Endometrium (tissue), 2 donors: Measurements from ENCODE around the gene TBX5.
"Not testable (repeated sequence)": the region's sequence is repeated elsewhere in the genome, so short reads cannot be mapped to it uniquely, and the experiment has no call there.

Source experiments
- FAIRE-seq: peaks from 2 replicates; lab custom pipeline; 2012; peaks lifted over from hg19 to GRCh38; lab: Jason Lieb, UNC
- donor health status: control.
- donor health status: control.

TBX5 gene

DNA sequence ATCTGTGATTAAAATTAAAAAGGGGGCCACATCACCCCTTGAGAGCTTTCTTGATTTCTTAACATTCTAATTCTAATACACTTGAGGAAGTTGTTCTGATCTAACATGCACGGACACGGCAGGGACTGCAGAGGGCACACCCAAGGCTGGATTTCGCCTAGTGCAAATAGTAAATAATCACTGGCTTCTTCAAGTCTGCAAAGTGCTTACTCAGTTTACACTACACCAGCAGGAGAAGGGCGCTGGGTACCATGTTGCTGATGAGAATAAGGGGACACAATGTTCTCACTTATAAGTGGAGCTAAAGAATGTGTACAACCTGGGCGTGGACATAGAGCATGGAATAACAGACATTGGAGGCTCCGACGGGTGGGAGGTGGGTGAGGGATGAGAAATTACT, 34.2 kb downstream of the TBX5 start:
- FAIRE-seq: no peak

DNA sequence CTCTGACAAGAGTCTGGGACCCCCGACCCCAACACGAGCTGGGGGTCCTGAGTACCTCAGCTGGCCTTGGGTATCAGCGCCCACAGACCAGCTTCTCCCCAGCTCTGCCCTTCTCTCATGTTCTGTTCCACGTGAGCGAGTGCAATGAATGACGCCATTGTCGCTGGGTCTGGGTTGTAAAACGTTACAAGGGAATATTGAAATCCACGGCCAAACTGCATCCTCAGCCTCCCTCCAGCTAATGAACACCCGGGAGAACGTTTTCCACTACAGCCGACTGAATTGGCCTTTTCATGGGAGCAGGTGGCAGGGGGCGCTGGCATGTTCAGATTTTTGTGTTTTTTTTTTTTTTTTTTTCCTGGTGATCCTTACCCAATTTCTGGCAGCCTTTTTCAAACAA, 34.7 kb downstream of the TBX5 start:
- FAIRE-seq: no peak

DNA sequence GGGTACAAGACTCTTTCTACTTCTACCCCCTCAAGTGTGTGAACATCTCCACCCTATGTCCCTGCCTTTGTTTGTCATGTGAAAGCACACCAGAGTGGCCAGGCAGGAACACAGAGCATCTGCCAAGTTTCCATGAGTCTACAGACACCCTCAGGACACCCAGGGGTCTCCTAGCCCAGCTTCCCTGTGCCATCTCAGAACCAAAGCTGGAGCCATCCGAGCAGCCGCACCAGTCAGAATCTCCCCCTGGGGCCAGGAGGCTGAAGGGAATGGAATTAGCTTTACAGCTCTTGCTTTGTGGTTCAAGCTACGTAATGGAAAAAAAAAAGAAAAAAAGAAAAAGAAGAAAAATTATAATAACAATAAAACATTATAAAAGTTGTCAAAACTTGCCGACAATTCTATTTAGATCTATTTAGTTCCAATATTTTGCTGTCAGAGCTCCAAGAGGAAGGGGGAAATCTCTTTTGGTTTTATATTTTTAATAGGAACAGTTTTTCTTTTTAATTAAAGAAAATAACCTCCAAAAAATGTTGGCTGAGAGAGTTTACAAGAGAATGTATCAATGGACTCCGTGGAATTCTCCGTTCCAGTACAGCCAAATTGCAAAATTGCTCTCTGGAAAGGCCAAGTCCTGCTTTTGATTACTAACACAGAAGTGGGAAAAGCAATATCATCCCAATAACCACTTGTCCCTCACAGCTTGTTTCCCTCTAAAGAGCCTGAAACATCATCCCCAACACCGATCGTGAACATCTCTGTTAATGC, 37.1 kb downstream of the TBX5 start:
- FAIRE-seq: no peak

DNA sequence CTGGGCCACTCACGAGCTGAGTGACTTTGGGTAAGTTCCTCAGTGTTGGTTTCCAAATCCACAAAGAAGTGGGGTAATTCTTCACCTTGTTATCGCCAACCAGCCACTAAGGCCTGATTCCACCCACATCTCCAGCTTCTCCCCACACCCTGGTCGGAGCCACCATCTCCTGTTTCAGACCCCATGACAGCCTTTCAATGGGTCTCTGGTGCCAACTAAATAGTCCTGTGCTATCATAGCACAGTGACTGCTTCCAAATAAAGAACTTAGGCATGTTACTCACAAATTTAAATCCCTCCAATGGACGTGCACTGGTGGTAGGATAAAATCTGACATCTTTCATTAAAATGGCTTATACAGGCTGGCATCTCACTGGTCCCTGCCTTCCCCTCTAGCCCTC, 44.0 kb downstream of the TBX5 start:
- no peak for FAIRE-seq

DNA sequence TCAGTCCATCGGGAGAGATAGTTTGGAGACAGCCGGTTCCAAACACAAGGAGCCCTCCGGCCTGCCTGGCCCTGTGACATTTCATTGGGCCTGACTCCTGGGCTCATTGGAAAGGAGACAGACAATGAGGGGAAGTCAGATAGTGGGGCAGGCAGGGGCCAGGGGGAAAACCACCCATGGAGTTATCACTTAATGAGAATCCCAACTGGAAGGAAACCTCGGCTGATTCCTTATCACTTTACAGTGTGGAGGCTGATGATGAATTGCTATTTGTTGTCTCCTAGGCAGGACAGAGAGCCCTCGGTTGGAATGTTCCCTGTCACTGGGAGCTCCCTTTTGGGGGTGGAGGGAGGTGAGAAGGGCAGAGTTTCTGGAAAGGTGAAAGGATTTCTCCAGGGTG, 44.4 kb downstream of the TBX5 start:
- FAIRE-seq: no peak

DNA sequence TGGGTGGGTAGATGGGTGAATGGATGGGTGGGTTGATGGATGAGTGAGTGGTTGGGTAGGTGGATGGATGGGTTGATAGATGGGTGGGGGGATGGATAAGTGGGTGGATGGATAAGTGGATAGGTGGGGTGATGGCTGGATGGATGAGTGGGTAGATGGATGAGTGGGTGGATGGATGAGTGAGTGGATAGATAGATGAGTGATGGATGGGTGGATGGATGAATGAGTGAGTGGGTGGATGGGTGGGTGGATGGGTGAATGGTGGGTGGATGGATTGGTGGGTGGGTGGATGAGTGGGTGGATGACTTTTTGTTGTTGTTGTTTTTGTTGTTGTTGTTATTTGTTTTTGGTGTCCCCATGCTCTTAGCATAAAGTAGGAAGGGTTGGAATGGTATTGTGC, 45.5 kb downstream of the TBX5 start:
- no peak for FAIRE-seq

DNA sequence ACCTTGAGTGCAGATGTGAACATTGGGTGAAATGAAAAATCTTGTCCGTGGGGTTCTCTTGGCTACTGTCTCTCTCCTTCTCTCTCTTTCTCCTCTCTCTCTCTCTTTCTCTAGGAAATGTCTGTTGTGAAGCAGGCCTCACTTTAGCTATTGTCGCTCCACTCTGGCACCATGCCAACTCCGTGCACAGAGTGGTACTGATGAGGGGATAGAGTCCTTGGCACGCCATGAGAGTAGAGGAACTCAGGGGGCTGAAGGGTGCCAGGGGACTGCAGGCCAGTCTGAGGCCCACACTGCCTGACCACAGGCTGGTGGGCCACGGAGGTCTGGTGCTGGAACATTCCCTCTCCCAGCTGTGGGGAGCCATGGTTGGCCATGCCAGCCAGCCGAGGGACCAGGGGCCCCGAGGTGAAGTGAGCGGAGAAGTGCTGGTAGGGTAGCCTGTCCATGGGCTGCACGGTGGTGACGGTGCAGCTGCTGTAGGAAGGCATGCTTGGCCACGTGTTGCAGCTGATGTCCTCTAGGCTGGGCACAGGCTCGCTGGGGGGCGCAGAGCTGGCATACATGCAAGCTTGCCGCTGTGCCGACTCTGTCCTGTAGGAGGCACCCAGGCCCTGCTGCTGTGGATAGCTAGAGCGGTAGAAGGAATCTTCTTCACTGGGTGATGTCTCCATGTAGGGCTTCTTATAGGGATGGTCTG, 50.4 kb downstream of the TBX5 start:
- FAIRE-seq: no peak

DNA sequence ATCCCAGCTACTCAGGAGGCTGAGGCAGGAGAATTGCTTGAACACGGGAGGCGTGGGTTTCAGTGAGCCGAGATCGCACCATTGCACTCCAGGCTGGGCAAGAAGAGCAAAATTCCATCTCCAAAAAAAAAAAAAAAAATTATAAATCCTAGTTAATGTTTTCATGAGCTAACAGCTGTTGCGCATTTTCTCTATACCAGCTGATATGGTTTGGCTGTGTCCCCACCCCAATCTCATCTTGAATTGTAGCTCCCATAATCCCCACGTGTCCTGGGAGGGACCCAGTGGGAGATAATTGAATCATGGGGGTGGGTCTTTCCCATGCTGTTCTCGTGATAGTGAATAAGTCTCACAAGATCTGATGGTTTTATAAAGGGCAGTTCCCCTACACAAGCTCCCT, 56.7 kb downstream of the TBX5 start:
- not testable (repeated sequence) for FAIRE-seq

DNA sequence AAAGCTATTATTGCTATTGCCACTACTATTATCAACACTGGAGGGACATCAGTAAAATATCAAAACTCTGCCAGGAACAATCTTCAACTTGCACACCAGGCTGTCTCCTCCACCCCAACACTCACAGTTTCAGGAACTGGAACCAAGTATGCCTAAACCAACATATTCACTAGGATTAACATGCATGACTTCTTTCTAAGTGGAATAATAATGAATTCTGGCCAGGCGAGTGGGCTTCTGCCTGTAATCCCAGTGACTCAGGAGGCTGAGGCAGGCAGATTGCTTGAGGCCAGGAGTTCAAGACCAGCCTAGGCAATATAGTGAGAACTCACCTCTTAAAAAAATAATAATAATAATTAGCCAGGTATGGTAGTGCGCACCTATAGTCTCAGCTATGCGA, 58.1 kb downstream of the TBX5 start:
- no peak for FAIRE-seq

DNA sequence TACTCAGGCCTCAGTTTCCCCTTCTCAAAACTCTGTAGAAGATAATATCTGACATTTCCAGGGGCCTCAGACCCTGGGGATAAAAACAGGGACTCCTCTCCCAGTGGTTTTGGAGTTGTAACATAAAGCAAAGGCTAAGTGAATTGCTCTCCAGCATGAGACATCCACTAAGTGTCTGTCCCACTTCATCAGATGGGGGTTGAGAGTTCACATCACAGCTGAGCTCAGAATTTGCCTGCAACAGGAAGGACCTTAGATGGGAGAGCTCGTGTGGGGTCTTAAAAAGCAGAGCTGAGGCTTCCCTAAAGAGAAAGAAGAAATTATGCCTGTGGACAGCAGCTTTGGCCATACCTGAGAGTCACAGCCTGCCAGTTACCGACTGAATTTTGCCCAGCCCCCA, 61.1 kb downstream of the TBX5 start:
- no peak for FAIRE-seq

DNA sequence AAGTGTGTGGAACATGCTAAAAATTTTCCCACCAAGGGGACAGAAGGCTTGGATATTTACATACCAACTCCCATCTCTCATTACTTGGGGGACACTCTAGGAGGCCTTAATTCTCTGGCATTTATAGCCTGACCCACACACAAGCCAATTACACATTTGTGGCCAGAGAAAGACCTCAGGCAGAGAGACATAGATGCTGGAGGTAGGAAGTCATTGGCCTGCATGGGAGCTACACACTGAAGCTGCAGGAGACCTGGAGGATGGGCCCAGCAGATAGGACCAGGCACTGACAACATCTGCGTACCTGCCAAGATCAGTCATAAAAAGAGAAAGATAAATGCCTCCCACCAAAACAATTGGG, 61.7 kb downstream of the TBX5 start:
- FAIRE-seq: no peak

DNA sequence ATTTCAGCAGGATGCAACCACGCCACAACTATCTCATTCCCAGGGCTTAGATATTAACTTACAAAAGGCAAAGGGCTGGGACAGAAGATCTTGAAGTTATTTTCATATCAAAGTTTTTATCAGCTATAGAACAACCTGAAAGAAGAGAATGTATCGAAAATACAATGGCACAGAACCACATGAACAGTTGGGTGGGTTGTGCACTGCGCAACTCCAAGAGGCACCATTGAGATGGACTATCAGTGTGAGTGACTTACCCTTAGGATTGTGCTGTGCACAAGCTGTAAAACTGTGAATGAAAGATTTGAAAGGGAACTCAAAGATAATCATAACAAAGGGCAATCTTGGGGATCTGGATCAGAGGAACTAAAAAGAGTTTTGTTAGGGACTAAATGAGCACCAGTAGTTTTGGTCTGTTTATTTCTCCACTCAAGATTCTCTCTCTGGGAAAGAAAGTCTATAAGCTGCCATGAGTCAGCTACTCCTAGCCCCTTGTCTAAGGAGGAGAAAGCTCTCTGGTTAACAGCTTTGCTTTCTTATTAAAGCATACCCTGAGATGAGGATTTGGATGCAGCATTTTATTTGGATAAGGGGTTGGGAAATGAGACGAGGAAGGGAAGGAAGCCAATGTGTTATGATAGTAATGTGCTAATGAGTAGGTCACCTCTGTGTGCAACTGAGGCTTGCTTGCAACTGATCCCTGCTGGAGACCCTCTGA, 62.2 kb downstream of the TBX5 start:
- FAIRE-seq: no peak

DNA sequence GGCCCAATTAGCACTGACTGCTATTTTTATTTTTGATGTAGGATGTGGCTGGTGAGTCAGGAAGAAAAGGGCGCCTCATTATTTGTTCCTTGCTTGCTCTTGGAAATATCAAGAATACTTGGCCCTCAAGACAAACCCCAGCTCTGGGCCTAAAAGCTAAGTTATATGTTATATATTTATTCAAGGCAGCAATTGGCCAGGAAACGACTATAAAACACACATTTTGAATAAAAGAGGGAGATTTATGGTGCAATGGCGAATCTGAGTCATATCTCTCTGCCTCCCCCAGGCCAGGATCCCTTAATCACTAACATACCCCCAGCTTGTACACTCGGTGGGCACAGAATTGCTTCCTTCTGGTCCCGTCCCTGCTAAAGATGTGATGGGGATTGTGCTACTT, 63.3 kb downstream of the TBX5 start:
- FAIRE-seq: no peak

DNA sequence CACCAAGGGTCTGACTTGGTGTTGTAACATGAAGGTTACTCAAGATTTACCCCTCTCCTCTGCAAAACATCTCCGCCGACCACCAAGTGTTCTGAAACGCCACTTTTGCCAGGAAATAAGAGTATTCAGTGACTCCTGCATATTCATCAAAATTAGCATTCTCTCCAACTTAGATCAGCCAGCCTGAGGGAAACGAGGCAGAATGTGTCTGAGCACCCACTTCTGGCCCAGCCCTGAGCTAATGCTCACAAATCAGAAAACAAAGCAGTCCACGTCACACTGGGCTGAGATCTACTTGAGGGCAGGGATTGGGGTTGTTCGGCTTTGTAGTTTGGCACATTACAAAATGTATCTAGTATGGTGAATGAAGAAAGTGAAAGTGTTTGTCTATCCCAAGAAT, 64.3 kb downstream of the TBX5 start:
- no peak for FAIRE-seq

DNA sequence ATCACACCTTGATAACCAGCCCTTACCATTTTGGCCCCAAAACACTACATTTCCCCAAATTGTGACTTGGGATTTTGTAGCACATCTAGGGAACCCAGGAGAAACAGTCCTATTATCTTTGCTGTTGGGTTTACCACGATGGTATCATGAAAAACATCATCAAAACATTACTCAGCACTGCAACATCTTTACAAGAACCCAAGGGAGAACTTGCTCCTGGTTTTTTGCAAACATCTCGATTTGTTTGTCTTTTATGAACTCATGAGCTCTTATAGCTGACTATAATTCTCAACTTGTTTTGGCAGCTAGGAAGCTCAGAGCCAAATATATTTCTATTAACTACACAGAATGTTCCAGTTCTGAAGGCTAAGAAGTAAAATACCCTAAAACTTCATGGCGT, 65.7 kb downstream of the TBX5 start:
- FAIRE-seq: no peak

DNA sequence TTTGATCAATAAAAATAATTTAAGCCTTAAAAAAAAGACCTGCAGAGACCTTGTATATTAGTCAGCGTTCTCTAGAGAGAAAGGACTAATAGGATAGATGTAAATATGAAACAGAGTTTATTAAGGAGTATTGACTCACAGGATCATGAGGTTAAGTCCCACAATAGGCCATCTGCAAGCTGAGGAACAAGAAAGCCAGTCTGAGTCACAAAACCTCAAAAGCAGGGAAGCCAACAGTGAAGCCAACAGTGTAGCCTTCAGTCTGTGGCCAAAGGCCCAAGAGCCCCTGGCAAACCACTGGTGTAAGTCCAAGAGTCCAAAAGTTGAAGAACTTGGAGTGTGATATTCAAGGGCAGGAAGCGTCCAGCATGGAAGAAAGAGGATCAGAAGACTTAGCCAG, 66.3 kb downstream of the TBX5 start:
- FAIRE-seq: no peak

DNA sequence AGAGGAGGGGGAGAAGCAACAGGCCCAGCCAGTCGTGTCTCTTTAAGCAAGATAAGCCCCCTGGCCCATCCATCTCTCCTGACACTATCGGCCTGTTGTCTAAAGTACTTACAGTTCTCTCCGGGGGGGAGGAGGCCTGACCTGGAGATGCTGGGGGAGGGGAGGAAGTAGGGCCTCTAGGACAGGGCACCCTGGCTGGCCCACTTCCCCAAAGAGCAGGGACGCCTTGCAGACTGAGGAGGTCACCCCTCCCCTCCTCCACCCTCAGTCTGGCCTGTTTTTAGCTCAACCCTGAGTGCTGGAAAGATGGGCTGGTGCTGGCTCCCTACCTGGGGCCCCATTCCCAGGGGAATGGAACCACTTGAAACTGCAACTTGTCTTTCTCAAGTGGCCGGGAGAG, 70.3 kb downstream of the TBX5 start:
- no peak for FAIRE-seq

DNA sequence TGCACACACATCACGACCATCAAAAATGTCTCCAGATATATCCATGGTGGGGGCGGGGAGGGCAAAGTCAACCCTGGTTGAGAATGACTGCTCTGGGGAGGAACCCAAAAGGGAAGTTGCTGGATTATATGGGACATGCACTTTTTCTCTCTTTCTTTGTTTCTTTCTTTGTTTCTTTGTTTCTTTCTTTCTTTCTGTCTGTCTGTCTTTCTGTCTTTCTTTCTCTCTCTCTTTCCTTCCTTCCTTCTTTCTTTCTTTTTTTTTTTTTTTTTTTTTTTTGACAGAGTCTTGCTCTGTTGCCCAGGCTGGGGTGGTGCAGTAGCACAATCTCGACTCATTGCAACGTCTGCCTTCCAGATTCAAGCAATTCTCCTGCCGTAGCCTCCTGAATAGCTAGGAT, 71.5 kb downstream of the TBX5 start:
- FAIRE-seq: no peak

DNA sequence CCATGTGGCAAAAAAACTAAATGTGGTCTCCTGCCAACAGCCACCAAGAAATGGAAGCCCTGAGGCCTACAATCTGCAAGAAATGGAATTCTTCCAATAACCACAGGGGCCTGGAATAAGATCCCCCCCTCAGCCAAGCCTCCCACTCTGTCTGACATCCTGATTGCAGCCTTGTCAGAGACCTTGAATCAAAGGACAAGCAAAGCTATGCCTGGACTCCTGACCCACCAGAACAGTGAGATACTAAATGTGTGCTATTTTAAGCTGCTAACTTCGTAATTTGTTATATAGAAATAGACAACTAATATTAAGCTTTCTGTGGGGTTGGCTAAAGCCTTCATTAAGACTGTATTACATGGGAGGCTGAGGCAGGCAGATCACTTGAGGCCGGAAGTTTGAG, 77.7 kb downstream of the TBX5 start:
- FAIRE-seq: no peak

DNA sequence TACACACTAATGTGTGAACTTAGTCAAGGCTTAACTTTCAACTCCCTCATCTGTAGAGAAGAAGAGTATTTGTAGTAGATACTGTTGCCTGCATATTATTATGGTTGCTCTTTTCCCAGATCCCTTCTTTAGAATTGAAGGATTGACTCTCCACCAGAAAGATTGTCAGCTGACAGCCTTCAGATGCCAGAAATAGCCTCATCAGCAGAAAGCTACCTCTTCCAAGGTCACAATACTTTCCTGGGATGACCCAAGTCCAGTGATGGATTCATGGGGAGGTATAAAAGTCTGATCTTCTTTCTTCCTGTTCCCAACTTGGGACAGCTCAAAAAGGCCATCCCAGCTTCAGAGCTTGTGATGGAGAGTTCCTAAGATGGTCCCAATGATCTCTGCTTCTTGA, 78.2 kb downstream of the TBX5 start:
- no peak for FAIRE-seq

DNA sequence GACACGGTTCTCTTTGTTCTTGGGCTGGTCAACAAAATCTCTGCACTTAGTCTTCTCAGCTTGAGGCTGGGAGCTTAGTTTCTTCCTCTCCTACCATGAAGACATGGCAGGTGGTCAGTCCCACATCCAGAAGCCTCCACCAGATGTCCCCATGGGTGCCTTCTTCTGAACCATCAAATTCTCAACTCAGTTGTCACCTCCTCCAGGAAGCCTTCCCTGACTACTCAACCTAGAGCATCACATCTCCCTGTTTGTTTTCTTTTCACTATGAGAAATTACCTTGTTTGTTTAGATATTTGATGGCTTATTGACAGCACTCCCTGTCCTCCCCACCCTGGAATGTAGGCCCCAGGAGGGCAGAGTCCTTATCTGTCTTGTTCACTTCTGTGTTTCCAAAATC, 84.4 kb downstream of the TBX5 start:
- no peak for FAIRE-seq

DNA sequence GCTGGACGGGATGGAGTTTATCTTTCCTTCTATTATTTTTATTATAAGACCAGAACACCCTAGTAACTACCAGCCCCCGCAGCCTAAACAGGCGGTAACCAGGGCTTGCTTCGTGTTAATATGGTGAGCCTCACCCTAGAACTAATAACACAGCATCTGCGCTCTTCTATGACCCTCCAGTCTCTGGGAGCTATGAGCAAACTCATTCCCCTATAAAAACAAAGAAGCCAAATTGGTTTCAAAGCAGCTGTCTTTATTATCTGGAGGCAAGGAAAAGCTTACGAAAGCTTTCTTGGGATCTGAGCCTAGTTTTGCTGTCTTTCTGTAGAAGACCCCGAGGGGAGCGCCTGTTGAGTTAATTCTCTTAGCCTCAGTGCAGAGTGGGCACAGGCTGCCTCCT, 85.0 kb downstream of the TBX5 start:
- no peak for FAIRE-seq

DNA sequence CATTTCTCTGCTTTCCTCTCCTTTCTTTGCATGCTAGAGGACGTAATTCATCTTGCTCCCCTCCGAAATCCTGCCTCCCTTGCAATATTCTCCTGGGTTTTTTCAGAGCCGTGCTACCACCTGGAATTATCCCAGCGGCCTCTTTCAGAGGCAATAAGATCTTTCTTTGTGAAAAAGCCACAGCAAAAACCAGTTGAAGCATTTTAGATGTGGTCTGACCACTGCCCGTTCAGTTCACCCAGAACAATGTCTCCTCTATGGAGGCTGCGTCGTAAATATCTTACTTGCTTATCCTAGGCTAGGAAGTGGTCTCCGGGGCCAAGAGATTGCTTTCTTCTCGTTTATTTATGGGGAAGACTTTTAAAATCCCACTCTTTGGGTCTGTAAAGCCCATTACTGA, 85.8 kb downstream of the TBX5 start:
- no peak for FAIRE-seq

DNA sequence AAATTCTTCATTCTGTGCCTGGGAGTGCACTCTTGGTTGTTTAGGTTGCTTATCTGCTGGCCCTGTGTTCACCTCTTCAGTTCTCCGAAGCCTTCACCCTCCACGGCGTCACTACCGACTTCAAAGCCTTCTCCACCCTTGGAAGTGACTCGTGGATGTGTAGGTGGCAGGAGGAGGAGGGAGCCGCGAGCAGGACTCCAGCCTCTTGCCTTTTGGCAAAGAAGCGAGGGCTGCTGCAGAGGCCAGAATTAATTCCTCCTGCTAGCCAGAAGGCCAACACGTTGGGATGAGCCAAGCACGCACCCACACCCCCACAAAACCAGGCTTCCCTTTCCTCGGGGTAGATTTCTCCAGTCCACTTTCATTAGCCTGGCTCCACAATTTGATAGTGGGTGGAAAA, 86.5 kb downstream of the TBX5 start:
- no peak for FAIRE-seq
